Mammary epithelial cell (primary cell): ENCODE measurements around the gene FKBP11.

ENCODE experiments used
- CTCF ChIP-seq, 2 donors: IDR thresholded peaks in 1 of 2; conservative IDR thresholded peaks in 1 of 2; 2 replicates each; pipeline ENCODE4 v1.5.1; 2011 to 2012; ENCODE audit warnings: inconsistent platforms in 2 of 2, low read length in 2 of 2, mild to moderate bottlenecking in 2 of 2, control low read depth in 1 of 2, low read depth in 1 of 2; ENCODE audit not compliant: insufficient read depth in 1 of 2; ENCODE audit errors: extremely low read depth in 1 of 2
- EZH2 ChIP-seq: IDR thresholded peaks from 2 replicates; pipeline ENCODE4 v1.6.1; 2012; ENCODE audit warnings: low read length, inconsistent platforms, borderline replicate concordance

DNA sequence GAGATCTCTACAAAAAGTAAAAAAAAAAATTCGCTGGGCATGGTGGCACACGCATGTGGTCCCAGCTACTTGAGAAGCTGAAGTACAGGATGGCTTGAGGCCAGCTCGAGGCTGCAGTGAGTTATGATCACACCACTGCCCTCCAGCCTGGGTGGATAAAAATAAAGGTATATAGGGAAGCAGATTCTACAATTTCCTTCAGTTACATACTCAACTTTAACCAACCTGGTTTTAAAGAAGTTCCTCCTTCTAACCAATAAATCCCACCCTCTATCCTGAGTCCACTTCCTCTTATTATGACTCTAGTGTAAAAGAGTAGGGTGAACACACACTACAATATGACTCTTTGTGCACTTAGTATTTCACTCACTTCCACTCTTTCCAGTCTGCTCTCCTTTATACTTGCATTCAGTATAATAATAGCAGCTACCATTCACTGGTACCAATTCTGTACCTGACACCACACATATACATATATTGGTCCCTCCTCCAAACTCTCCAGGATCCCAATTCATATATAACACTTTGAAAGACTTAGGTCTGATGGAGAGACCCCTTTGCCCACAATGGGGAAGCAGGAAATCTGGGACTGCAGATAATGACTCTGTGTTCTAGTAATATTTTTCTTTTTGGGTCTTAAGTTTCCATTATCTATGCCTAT is 29.7 kb upstream of the FKBP11 start:
- TF ChIP-seq CTCF (conservative IDR thresholded peaks at IDR 0.05 in 1 of 2, IDR thresholded peaks at IDR 0.05 in 1 of 2; ENCODE audit: extremely low read depth in 1 of 2, insufficient read depth in 1 of 2, low read depth in 1 of 2, low read length in 2 of 2) = no peak
- TF ChIP-seq EZH2 = no peak
